NK-92 (cell line): ENCODE results near the gene NYAP2.

Experiments
- DNase-seq: peaks from one replicate; lab custom pipeline; 2025; ENCODE audit not compliant: unreplicated experiment; lab: John Stamatoyannopoulos, UW

The NYAP2 gene

GRCh38 chr2:225543626-225544025 lies 144.1 kb downstream of the NYAP2 start:
- DNase-seq: no peak

GRCh38 chr2:225556461-225556860 lies 157.0 kb downstream of the NYAP2 start:
- no peak for DNase-seq

GRCh38 chr2:225558399-225559071 lies 159.0 kb downstream of the NYAP2 start:
- DNase-seq: no peak

- DNase-seq: no peak
These were observed 159.5 kb downstream of the NYAP2 start for GRCh38 chr2:225559072-225559415.

- no peak for DNase-seq
These were observed 167.3 kb downstream of the NYAP2 start for GRCh38 chr2:225566798-225567197.

- no peak for DNase-seq
These were observed 170.5 kb downstream of the NYAP2 start for GRCh38 chr2:225569995-225570394.

GRCh38 chr2:225573603-225574002 lies 174.1 kb downstream of the NYAP2 start:
- DNase-seq: no peak

- DNase-seq: no peak
These were observed 175.2 kb downstream of the NYAP2 start for GRCh38 chr2:225574582-225575138.

GRCh38 chr2:225581135-225581534 lies 181.6 kb downstream of the NYAP2 start:
- DNase-seq: no peak

- no peak for DNase-seq
These were observed 182.4 kb downstream of the NYAP2 start for GRCh38 chr2:225581906-225582305.

- no peak for DNase-seq
These were observed 183.0 kb downstream of the NYAP2 start for GRCh38 chr2:225582355-225583116.

- no peak for DNase-seq
These were observed 185.3 kb downstream of the NYAP2 start for GRCh38 chr2:225584796-225585195.

- no peak for DNase-seq
These were observed 191.4 kb downstream of the NYAP2 start for GRCh38 chr2:225590932-225591331.

- no peak for DNase-seq
These were observed 198.4 kb downstream of the NYAP2 start for GRCh38 chr2:225597911-225598310.

GRCh38 chr2:225598426-225598825 lies 198.9 kb downstream of the NYAP2 start:
- DNase-seq: no peak

GRCh38 chr2:225598897-225599296 lies 199.4 kb downstream of the NYAP2 start:
- no peak for DNase-seq

- DNase-seq: no peak
These were observed 200.3 kb downstream of the NYAP2 start for GRCh38 chr2:225599856-225600255.

GRCh38 chr2:225600444-225600843 lies 200.9 kb downstream of the NYAP2 start:
- DNase-seq: no peak

- no peak for DNase-seq
These were observed 201.4 kb downstream of the NYAP2 start for GRCh38 chr2:225600865-225601264.

GRCh38 chr2:225602205-225602604 lies 202.7 kb downstream of the NYAP2 start:
- DNase-seq: no peak

GRCh38 chr2:225608136-225608535 lies 208.6 kb downstream of the NYAP2 start:
- DNase-seq: no peak

GRCh38 chr2:225612636-225613035 lies 213.1 kb downstream of the NYAP2 start:
- no peak for DNase-seq
